TTC549 (cell line): ENCODE data around the gene MIGA2.
"Not testable (repeated sequence)": the region's sequence is repeated elsewhere in the genome, so short reads cannot be mapped to it uniquely, and the experiment has no call there.

Experiments used
- FAIRE-seq: peaks from 2 replicates; lab custom pipeline; 2012; peaks lifted over from hg19 to GRCh38; lab: Jason Lieb, UNC

Gene MIGA2

GRCh38 chr9:129036241-129036922 lies at the start of gene MIGA2:
MIGA2 (plus strand) TSS chr9:129036626; CDS start chr9:129040595, 3,969 bp downstream.
- no peak for FAIRE-seq

GRCh38 chr9:128986671-128987070 lies 49.8 kb upstream of the MIGA2 start:
- FAIRE-seq, result no peak

- no peak for FAIRE-seq
Observed at GRCh38 chr9:128987805-128988204, 48.6 kb upstream of the MIGA2 start.

DNA sequence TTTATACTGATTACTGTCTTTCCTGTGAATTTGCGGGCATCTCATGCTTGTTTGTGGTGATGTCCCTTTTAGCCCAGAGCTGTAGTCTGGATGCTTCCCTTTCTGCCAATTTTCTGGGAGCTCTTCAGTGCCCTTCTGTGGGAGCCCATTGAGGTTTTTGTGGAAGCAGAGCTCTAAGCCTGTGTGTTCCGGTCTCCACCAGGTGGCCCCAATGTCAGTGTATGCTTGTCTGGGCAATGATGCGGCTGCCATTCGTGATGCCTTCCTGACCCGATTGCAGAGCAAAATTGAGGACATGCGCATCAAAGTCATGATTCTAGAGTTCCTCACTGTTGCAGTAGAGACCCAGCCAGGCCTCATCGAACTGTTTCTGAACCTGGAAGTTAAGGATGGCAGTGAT lies 43.4 kb upstream of the MIGA2 start:
- no peak for FAIRE-seq

DNA sequence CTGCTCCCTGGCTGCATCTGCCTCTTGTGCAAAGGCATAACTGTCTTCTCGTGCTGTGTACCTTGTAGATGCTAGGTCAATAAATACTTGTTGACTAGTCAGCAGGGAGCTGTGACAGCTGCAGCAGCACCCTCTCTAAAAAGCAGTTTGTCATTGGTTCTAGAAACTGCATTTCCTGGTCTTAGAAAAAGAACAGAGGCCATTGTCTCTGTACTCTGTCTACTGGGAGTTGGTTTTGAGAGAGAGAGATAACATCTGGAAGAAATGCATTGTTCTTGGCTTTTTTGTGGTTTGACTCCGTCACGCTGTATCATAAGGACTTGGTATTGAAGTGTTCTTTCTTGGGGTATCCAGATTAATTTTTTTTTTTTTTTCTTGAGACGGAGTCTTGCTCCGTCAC lies 40.6 kb upstream of the MIGA2 start:
- FAIRE-seq, result no peak

DNA sequence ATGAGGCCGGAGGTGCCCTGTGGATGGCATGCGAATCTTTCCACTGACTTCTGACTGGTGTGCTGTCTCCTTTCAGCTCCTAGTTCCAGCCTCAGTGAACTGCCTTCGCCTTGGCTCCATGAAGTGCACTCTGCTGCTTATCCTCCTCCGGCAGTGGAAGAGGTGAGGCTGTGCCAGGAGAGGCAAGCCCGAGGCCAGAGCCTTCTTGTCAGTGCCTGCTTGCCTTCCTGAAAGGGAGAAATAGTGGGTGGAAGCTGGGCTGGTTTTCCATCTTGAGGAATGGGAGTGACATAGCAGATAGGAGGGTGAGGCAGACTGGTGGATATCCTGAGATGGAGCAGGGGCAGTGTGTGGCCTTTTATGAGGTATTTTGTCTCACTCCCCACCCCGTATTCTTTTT lies 38.0 kb upstream of the MIGA2 start:
- FAIRE-seq, result no peak

- no peak for FAIRE-seq
Observed at GRCh38 chr9:128999581-129000206, 36.7 kb upstream of the MIGA2 start.

- no peak for FAIRE-seq
Observed at GRCh38 chr9:129001504-129002325, 34.7 kb upstream of the MIGA2 start.

DNA sequence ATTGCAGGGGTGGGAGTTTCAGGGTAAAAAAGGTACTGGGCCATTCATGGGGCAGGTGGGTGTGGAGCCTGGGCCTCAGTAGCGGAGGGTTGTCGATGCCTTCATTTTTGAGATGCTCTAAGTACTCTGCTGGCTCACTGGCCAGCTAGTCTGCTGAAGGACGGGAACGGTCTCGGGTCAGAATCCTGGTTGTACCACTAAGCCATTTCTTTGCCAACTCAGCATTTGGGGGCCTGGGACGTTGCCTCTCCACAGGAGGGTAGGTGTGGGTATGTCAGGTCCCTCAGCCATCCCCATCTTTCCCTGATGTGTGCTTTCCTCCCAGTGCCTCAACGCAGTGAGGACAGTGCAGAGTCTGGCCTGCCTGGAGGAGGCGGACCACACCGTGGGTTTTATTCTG lies 33.4 kb upstream of the MIGA2 start:
- FAIRE-seq, result no peak

- FAIRE-seq, result not testable (repeated sequence)
Observed at GRCh38 chr9:129004173-129004572, 32.3 kb upstream of the MIGA2 start.

- FAIRE-seq, result no peak
Observed at GRCh38 chr9:129005336-129005997, 31.0 kb upstream of the MIGA2 start.

GRCh38 chr9:129006328-129007034 lies 29.9 kb upstream of the MIGA2 start:
- FAIRE-seq, result no peak

GRCh38 chr9:129007035-129007765 lies 29.2 kb upstream of the MIGA2 start:
- no peak for FAIRE-seq

GRCh38 chr9:129007766-129008468 lies 28.5 kb upstream of the MIGA2 start:
- FAIRE-seq, result no peak

GRCh38 chr9:129008469-129008965 lies 27.9 kb upstream of the MIGA2 start:
- FAIRE-seq, result no peak

- FAIRE-seq, result no peak
Observed at GRCh38 chr9:129008986-129009583, 27.3 kb upstream of the MIGA2 start.

GRCh38 chr9:129009584-129010141 lies 26.8 kb upstream of the MIGA2 start:
- no peak for FAIRE-seq

- FAIRE-seq, result no peak
Observed at GRCh38 chr9:129010267-129010975, 26.0 kb upstream of the MIGA2 start.

DNA sequence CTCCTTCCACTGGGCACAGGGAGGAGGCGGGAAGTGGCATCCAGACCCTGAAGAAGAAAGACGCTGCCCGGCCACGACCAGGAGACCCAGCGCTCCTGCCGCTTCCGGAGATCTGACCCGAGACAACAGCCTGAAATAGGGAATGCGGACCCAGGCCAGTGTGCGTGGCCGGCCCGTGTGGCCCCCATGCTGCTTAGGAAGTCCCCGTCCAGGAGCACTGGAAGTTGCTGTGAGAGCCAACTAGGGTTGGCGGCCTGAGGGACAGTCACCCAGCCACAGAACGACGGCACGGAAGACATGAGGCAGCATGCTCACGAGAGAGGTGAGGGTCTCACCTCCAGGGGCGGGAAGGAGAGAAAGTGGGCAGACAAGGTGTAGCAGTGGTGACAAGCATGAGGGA lies 25.3 kb upstream of the MIGA2 start:
- no peak for FAIRE-seq
